Measurements from ENCODE around the gene FALEC.

FALEC gene

DNA sequence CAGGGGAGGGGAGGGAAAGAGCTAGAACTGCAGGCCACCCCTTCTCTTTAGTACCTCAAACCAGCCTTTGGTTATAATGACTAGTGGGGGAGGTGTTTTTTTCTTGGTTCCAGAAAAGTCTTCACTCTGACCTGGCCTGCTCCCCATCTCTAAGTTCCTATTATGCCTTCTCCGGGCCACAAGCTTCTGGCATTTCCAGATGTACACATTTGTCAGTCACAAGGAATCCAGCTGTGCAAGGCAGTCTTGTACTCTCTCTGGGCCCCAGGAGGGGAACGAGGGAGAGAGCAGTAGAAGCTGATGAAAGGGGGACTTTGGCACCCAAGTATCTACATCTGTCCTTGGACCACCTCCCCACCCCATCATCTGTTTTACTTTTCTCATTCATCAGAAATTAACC lies 2.7 kb upstream of the FALEC start:
- no peak for DNase-seq

DNA sequence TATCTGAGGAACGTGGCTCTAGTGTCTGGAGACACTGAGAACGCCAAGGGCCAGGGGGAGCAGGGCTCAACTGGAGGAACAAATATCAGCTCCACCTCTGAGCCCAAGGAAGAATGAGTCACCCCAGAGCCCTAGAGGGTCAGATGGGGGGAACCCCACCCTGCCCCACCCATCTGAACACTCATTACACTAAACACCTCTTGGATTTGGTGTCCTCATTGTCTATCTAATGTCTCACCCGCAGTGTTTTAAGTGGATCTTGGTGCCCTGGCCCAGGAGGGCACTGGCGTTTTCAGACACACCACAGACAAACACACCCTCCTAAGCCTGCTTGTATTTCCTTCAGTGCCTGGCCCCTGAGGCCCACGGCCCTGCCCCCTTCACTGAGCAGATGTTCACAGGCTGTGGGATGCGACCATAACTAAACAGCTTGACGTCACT lies 2.2 kb upstream of the FALEC start:
- DNase-seq = no peak

DNA sequence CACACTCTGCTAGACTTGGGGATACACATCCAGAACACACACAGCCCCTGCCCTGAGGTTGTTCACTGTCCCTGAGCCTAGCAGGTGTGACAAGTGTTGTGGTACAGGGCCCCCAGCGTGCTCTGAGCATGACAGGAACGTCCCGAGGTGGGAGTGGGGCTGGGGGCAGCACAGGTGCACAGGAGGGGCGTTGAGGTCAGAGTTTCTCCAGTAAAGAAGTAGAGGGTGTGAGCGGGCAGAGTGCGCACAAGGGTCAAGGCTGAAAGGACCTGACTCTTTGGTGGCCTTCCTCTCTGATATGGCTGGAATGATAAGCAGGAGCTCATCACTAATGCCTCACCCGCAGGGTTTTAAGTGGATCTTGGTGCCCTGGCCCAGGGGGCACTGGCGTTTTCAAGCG lies 1.3 kb upstream of the FALEC start:
- no peak for DNase-seq

DNA sequence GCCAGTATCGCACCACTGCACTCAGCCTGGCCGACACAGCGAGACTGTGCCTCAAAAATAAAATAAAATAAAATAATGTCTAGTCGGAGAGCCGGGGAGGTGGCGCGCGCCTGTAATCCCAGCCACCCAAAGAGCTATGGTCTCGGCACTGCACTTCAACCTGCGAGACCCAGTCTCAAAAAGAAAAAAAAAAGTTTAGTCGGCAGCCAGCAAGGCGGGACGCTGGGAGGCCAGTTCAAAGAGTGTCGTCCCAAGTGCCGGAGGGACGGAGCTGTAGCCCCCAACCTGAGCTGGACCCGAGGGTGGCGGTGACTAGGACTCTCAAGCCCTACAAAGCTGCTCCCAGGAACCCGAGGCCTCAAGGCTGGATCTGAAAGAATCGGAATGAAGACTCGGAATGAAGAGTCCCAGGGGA lies 632 bp upstream of the FALEC start:
- no peak for DNase-seq

DNA sequence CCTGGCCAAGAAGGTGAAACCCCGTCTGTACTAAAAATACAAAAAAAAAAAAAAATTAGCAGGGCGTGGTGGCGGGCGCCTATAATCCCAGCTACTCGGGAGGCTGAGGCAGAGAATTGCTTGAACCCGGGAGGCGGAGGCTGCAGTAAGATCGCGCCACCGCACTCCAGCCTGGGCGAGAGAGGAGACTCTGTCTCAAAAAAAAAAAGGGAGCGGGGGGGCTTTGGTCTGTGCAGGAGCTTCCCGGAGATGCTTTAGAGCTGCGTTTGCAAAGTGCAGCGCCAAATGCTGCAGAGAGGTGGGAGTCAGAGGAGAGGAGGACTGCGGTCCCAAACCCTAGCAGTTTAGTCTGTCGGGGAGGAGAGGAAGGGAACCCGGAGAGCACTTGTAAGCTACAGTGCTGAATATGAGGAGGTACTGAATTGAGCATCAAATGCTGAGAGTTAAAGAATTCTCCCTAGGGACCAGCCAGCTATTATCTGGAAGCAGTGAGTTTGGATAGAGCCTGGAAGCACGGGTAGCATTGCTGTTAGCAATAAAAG lies 569 bp downstream of the FALEC start:
- DNase-seq = no peak

DNA sequence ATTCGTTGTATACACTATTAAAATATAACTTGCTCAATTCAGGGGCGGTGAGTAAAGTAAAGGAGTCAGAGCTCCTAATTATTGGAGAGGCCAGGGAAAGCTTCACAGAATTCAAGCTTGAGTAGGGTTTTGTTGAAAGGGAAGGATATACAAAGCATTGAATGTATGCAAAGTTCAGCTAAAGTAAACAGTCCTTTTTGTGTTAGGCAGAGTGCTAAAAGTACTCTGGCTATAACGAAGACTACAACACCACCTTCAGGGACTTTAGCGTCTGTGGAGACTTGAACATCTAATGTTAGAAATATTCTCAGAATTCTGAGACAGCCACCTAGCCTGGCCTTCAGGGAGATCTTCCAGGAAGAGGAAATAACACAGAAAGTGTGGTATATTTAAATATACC lies 1.1 kb downstream of the FALEC start:
- no peak for DNase-seq

DNA sequence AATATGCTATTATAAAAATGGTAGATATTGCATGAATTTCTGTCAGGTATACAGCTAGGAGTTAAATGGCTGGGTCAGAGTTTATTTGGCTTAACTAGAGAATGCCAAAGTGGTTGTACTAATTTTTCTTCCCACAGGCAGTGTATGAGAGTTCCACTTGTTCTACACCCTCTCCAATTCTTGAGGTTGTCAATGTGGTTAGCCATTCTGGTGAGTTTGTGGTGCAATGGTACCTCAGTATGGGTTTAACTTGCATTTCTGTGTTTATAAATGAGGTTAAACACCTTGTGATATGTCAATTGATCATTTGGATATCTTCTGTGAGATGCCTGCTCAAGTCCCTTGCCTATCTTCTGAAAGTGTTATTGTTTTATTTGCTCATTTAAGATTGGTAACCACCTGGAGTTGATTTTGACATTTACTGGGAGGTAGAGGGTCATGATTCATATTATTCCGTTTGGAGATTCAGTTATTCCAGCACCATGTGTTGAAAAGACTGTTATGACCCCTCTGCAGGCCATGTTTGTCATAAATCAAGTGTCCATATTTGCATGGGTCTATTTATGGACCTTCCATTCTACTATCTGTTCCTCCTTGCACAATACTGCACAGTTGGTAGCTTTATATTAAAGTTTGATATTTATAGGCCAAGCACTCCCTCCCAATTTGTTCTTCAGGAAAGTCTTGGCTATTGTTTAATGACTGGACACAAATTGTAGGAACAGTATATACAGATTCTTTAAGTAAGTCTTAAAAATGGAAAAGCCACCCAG lies 5.8 kb downstream of the FALEC start:
- DNase-seq = no peak

DNA sequence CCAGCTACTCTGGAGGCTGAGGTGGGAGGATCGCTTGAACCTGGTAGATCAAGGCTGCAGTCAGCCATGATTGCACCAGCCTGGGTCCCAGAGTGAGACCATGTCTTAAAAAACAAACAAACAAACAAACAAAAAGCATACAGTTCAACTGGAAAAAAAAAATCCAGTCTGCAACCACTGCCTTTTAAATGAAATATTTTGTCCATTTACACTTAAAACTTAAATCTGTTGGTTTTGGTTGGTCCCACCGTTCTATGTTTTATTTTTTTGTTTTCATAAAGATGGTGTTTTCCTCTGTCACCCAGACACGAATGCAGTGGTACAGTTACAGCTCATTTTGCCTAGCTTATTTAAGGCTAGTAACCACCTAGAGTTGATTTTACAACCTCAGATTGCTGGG lies 9.8 kb downstream of the FALEC start:
- no peak for DNase-seq

DNA sequence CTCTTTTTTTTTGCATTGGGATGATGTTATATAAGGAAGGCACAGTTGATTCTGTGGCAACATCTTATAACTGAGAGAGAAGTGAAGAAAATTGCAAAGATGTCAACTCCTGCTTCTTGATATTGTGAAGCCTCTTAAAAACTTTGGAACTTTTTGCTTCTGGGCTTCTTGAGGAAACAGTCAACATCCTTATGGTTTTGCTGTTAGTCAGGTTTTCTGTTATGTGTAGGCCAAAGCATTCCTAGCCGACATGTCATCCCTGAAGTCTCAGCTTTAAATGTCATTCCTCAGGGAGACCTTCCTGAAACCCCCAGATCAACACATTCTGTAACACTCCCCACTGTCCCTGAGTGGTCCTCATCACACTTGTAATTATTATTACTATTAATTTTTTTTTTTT lies 12.6 kb downstream of the FALEC start:
- DNase-seq = no peak

DNA sequence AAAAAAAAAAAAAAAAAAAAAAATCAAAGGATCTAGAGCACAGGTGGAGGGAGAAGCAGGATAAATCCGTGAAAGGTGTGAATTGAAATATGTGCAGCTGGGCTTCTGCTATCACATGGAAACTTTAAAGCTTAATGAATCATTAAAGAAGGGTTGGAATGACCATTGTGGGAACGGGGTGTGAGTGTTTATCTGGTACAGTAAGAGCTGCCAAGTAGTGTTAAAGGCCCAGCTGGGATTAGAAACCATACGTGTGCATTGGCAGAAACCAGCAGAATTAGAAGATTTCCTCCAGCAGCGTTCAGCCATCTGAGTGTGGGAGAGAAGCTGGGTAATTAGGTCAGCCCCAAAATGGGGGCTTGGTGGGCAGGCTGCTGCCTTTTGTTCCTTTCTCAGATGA lies 13.5 kb downstream of the FALEC start:
- no peak for DNase-seq

DNA sequence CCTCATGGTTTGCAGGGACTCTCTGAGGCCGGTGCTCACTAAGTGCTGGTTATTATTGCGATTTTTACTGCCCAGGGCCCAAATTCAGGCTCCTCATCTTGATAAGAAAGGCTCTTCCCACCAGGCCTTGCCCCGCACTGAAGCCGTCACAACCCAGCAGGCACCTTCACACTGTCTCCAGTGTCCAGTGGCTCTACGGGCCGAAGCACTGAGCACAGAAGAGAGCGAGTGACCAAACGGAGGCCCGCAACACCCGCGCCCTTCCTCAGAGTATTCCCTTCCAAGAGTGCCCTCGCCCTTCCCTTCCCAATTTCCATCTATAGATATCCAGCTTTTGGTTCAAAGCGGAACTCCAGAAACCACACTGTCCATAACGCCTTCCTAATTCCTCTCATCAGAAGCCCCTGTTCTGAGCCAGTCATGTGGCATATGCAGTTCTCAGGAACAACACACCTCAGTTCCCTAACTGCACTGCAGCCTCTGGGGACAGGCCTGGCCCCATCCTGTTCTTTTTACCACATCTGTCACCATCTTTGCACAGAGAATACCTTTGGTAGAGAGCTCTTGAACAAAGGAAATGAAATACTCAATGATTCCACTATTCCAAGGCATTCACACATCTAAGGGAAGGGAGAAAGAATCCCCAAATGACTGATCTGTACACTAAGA lies 15.1 kb downstream of the FALEC start:
- no peak for DNase-seq

DNA sequence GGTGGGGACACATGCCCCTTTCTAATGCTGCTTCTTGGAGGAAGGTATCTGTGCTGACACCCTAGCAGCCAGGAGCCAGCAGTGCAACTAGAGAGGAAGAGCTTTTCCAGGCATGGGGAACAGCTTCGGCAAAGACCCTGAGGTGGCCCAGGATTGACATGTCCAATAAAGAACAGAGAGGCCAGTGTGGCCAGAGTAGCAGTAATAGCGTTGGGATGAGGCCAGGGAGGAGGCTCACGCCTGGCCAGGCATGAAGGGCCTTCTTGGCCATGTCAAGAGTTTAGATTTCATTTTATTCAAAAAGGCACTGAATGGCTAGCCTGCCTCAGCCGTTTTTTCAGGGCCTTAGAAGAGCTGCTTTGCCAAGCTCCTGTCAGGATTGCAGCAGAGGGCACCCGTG lies 17.3 kb downstream of the FALEC start:
- DNase-seq = no peak

DNA sequence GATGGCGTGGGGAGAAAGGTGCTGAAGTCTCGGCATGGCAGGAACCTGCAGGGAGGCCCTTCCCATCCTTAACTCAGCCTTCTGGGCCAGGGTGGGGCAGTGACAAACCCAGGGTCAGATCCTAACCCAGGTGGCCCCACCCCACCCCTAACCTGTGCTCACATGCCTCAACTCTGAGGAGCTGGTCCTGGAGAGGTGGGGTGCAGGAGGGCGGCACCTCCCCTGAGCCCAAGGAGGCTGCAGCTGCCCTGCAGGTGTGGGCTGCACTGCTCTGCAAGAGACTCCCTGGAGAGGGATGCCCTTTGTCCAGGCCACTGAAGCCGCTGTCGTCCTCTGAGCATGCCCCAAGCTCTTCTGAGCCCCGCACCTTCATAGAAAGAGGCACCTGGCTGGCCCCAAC lies 18.4 kb downstream of the FALEC start:
- no peak for DNase-seq

DNA sequence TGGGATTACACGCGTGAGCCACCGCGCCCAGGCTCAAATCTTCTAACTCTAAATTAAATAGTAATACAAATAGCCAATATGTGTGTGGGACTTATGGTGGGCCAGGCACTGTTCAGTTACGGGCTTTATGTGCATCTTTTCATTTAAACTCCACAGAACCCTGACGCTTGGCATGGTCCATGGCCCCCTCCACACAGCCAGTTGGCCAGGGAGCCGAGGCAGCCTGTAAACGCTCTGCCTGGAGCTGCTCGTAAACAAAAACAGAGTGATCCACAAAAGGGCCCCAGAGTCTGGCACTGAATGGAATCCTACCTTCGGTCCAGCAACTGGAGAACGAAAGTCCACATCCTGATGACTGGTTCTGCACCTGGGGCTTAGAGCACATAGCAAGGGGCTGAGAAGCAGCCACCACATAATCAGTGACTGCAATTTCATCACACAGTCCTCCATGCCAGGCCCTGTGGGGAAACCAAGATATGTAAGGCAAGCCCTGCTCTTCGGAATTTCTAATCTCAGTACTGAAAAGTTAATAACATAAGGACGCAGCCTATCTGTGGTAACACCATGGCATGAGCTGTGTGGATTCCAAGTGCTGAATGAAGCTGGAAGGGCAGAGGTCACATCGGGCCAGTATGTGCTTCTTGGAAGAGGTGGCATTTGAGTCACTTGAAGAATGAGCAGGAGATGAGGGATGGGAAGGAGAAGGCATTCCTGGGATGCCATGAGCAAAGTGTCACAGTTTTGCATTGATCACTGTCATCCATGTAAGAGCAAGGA lies 20.1 kb downstream of the FALEC start:
- DNase-seq = no peak

DNA sequence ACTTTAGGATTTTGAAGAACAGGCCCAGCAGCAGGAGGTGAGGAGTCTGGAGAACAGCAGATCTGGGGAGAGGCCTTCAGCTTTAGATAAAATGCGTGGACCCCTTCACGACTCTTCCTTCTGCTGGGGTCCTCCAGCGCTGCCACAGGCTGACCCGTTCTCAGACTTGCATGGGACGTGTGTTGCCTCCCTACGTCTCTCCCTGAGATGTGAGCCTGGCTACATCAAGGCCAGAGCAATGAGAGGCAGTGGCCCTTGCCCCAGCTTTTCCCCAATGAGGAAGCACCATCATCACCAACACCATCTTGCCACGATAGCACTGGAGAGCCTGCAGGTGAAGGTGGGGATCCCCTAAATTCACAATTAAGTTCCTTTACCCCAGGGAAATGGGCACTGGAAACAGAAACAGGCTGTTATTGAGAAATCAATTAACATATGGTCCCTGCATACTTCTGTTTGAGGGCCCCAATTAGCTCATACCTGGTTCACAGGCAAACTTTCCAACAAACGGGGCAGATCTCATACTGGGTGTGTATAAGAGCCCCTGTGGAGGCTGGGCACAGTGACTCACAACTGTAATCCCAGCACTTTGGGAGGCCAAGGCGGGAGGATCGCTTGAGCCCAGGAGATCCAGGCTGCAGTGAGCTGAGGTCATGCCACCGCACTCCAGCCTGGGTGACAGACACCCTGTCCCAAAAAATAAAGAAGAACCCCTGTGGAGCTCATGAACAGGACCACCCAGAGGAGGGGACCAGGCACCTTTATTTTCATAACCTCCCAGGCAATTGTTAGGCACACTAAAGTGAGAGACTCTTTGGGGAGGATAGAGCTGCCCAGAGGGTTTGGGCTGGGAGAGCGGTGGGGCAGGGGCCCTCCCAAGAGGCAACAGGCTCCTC lies 21.5 kb downstream of the FALEC start:
- DNase-seq = no peak

DNA sequence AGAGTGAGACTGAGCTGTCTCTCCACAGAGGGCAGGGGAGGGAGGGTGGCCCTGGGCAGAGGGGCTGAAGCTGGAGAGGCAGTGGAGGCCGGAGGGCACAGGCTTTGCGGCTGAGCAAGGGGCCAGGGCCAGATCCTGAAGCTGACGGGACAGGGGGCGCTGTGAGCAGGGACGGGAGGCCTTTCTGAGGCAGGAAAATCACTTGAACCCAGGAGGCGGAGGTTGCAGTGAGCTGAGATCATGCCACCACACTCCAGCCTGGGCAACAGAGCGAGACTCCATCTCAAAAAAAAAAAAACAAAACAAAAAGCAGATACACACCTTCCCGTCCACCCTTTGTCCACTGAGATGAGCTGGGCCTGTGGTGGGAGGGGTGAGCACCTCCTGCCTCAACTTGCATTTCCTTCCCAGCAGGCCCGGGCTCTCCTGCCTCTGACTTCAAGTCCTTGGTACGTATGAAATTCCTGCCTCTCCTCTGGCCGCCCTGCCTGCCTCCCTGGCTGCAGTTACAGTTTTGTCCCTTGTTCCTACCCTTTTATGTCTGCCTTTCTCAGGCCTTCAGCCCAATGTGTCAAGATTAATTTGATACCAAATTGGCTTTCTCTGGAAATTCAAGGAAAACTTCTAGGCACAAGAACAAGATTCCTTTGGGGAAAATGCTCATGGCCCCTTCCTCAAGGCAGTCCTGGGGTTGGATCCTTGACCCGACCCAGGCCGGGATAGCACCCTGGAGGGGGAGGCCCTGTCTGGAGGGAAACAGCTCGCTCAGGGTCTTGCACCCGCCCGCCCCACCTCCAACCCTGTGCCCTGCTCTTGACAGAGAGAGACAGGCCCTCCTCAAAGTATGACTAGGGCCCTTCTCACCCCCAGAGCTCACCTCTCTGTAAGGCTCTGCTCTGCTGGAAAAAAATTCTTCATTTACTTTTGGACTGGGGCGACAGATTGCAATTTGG lies 22.5 kb downstream of the FALEC start:
- DNase-seq = no peak

DNA sequence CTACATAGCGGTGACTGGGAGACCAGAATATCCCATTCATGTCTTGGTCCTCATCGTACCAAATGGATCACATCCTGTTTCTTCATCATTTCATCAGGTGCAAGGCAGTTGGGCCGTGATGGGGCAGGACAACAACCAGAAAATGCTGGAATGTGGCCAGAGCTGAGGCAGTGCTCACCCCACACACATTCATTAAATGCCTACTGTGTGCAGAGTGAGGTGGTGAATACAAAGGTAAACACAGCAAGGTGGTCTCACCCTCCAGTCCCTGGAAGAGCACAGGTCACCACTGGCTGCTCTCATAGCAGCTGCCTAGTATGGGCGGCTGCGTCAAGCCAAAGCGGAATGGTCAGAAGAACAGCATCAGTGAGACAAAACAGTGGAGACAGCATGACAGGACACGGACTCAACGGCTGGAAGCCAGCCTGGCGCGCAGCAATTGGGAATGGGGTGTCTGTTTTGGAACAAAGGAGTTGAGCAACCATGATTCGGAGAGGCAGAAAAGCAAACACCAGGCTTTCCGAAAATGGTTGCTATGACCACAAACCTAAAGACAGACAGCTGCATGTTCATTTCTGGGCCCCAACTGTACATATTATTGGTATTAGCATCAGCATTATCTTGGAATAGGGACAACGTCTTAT lies 28.1 kb downstream of the FALEC start:
- DNase-seq = no peak

DNA sequence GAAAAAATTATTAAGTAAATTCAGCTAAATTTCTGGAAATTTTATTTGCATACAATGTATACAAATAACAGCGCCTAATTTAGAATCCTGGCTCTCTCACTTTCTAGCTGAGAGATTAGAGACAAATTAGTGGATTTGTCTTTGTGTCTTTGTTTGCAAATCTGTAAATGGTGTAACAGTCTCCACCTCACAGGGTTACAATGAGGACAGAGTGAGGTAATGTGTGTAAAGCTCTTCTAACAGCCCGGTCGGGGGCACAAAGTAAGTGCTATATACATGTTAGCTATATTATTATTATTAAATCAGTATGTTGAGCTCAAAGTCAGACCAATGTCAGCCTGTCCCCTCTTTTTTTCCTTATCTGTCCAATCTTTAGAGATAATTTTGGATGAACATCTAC lies 28.7 kb downstream of the FALEC start:
- DNase-seq = no peak

DNA sequence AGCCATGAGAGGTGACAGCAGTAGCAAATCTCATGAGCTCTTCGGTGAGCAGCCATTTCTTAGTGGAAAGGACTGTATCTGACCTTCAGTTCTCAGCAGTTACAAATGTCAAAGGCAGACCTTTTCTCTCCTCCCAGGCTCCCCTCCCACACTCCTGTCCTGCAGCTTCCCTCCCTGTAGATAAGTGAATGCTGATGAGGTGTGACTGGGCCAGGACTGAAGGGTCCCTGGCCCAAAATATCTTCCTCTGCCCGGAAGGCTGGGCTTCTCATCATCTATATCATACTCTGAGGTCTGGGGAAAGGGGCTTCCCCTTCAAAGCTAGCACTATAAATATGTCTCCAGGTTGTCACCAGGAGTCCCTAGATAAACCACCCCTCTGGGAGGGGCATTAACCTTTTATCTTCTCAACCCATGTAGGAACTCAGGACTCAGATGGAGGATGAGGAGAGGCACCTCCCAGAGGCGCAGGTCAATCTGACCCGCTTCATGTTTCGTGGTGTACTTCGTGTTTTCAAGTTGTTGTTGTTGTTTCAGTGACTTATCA lies 30.0 kb downstream of the FALEC start:
- DNase-seq = no peak

DNA sequence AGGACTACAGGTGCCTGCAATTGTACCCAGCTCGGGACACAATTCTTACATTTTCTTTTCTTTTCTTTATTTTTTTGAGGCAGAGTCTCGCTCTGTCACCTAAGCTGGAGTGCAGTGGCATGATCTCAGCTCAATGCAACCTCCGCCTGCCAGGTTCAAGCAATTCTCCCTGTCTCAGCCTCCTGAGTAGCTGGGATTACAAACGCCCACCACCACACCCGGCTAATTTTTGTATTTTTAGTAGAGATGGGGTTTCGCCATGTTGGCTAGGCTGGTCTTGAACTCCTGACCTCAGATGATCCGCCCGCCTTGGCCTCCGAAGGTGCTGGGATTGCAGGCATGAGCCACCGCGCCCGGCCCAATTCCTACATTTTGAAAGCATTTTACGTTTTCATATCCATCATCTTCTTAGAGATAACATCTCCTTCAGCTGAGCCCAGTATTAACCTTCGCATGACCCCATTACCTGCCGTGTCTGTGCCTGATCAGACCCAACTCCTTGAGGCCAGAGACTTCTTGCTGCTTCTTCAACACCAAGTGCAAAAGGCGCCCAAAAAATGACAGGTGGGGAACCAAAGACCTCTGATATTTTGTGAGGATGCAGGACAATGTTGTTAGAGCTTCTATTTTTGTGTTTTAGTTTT lies 30.9 kb downstream of the FALEC start:
- no peak for DNase-seq

Data from stimulated activated CD4-positive, alpha-beta T cell treated with anti-CD3 and anti-CD28 coated beads, Interleukin-4, amount 100 ng/mL, for 1 hour (primary cell).